Putamen (tissue), 1 donor: ENCODE measurements around the gene EIF1B.

Experiments
- DNase-seq: peaks from one replicate; pipeline ENCODE4 v3.0.0-alpha.2; 2016; ENCODE audit warnings: low spot score

EIF1B gene

GRCh38 chr3:40308725-40309417 lies 636 bp upstream of the EIF1B start:
- no peak for DNase-seq

GRCh38 chr3:40309925-40310695 lies 603 bp downstream of the EIF1B start:
- DNase-seq = peak; percentile 42

DNA sequence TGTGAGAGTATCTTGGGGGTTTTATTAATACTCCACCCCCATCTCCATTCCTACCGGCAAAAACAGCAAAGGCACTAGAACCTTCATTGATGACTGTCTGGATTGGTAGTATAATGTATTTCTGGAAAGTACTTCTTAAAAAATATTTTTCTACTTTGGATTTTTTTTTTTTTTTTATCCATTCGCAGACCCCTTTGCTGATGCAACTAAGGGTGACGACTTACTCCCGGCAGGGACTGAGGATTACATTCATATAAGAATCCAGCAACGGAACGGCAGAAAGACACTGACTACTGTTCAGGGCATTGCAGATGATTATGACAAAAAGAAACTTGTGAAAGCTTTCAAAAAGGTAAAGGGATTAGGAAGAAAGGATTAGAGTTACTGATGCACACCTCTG lies 1.2 kb downstream of the EIF1B start:
- DNase-seq = peak; percentile 37

DNA sequence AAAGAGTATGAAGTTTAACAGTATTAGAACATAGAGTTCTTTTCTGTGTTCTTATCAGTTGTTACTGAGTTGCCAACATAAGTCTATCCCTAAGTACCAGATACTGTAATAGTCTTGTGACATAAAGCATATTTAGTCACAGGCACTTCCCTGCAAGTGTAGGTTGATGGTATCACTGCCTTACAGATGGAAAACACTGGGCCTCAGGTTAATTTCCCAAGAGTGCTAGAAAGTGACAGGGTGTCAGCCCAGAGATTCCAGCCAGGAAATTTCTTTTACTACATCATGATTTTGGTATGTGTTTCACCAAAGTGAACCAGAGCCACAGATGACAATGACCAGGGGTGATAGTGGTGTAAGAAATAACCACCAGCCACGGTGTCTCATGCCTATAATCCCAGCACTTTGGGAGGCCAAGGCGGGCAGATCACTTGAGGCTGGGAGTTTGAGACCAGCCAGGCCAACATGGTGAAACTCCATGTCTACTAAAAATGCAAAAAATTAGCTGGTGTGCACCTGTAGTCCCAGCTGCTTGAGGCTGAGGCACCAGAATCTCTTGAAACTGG lies 3.2 kb downstream of the EIF1B start:
- no peak for DNase-seq

GRCh38 chr3:40313975-40314860 lies 4.7 kb downstream of the EIF1B start:
- DNase-seq = no peak

GRCh38 chr3:40317061-40317855 lies 7.8 kb downstream of the EIF1B start:
- DNase-seq = peak; percentile 58

GRCh38 chr3:40321818-40322217 lies 12.3 kb downstream of the EIF1B start:
- no peak for DNase-seq

DNA sequence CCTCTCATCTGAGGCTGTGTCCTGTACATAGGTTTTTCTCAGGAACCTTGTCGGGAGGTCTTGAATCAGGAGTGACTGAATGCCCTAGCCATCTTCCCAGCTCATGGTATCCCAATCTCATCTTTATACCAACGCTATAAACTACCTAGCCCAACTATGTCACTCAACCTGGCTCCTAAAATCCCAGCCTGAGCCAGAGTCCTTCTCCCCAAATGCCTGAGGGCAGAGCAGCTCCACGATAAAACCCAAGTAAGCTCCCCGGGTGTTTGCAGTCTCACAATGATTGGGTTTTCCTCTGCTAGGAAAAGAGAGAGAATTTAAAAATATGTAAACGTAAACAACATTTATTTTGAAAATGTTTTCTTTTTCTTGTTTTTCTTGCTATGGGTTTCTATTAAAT lies 14.4 kb downstream of the EIF1B start:
- no peak for DNase-seq

- no peak for DNase-seq
Measured at GRCh38 chr3:40324621-40325020, 15.1 kb downstream of the EIF1B start.

GRCh38 chr3:40325465-40325864 lies 16.0 kb downstream of the EIF1B start:
- no peak for DNase-seq

DNA sequence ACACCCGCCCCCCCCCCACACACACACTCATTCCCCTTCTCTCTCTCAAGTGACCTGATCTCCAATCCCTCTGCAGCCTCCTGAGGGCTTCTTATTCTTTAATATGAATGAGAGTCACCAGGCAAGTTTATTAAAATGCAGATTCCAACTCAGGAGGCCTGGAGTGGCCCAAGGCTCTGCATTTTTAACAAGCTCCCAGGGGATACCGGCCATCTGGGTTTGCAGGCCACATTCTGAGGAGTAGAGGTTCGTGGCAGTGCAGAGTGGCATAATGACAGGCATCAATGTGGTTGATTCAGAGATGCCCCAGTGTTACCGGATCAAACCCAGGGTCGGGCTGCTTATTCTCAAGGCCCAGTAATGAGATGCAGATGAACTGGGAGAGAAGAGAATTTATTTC lies 18.9 kb downstream of the EIF1B start:
- DNase-seq = no peak

GRCh38 chr3:40329071-40329470 lies 19.6 kb downstream of the EIF1B start:
- no peak for DNase-seq

GRCh38 chr3:40332684-40333083 lies 23.2 kb downstream of the EIF1B start:
- no peak for DNase-seq

DNA sequence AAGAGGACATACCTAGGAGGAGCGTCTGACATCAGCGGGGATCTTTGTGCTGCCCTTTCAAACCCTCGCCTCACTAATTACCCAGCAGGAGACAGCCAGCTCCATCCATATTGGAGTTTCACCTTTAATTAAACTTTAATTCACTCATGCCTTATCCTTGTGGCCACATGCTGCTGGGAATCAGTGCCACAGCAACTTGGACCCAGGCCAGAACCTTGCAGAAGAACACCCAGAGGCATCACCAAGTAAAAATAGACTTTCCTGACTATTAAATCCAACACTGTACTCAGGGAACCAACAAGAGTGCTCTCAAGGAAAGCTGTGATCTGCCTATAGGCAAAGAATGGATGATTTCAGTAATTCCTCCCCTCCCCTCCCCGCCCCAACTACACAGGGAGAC lies 23.9 kb downstream of the EIF1B start:
- DNase-seq = no peak

DNA sequence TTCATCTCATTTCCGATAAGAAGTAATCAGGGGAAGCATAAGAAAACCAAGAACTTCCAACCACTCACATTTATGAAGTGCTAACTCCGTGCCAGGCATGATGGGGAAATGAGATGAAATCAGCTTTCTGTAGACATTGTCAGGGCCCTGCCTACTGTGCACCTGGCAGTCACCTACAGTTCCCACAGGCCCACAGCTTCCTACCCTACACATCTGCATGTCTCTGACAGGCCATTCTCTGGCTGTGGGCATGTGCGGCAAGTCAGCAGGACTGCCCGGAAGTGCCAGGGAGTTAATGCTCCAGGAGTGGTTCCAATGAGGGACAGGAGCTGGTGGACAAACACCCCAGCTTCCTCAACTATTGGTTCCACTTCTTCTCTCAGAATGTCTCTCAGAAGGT lies 24.3 kb downstream of the EIF1B start:
- DNase-seq = no peak

GRCh38 chr3:40336101-40336500 lies 26.6 kb downstream of the EIF1B start:
- no peak for DNase-seq

GRCh38 chr3:40336511-40337135 lies 27.1 kb downstream of the EIF1B start:
- no peak for DNase-seq

DNA sequence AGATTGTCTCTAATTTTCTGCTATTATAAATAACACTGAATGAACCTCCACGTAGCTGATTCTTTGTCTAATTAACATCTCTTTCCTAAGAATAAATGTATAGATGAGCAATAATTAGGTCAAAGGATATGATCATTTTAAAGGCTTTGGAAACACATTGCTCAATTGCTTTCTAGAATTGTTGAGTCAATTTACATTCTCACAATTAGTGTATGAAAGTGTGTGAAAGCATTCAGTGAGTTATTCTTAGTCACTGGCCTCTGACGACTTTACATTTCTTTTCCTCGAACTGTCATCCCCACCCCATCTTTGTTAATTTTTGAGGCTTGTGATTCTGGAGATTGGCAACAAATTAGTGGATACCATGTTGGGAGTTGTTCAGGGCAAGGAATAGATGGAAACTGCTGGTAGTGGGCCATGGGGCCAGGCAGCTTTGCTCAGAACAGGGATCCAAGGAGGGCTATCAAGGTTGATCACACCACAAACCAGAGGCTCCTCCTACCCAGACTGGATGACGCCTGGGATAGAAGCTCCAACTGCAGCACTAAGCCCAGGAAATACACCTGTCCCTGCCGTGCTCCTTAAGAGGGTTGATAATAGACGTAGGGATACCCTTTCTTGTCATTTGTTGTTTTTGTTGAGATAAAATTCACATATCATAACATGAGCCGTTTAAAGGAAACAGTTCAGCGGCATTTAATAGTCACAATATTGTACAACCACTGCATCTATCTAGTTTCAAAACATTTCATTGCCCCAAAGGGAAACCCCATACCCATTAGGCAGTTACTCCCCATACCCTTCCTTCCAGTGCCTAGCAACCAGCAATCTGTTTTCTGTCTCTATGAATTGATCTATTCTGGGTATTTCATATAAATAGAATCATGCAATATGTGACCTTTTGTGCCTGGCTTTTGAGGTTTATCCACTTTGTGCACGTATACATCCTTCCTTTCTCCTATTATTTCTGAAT lies 27.9 kb downstream of the EIF1B start:
- DNase-seq = no peak

DNA sequence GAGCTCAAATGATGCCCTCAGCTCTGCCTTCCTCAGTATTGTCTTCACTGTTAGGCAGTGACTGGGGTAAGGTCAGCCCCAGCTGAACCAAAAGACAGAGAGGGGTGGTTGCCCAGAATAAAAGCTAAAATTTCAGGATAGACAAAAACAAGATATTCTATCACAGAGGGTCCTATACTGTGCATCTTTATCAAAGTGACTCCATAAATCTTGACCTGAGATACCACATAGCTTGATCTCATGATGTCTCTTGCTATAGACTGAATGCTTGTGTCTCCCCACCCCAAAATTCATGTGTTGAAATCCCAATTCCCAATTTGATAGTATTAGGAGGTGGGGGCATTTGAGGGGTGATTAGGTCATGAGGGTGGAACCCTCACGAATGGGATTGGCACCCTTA lies 30.4 kb downstream of the EIF1B start:
- no peak for DNase-seq
